Superior temporal gyrus (tissue), 1 donor: ENCODE results near the gene TBX5.

Source experiments
- DNase-seq: peaks from one replicate; pipeline ENCODE4 v3.0.0-alpha.2; 2016; ENCODE audit errors: extremely low spot score

TBX5 gene

GRCh38 chr12:114406316-114406983, 506 bp upstream of the TBX5 start:
- no peak for DNase-seq

- DNase-seq = no peak
These were observed 922 bp downstream of the TBX5 start for GRCh38 chr12:114404926-114405518.

- no peak for DNase-seq
These were observed 1.6 kb downstream of the TBX5 start for GRCh38 chr12:114404083-114404925.

- DNase-seq = no peak
These were observed 2.3 kb downstream of the TBX5 start for GRCh38 chr12:114403690-114404066.

- no peak for DNase-seq
These were observed 2.8 kb downstream of the TBX5 start for GRCh38 chr12:114403011-114403689.

- no peak for DNase-seq
These were observed 3.7 kb downstream of the TBX5 start for GRCh38 chr12:114402084-114402717.

GRCh38 chr12:114401328-114402083, 4.4 kb downstream of the TBX5 start:
- no peak for DNase-seq

- no peak for DNase-seq
These were observed 5.0 kb downstream of the TBX5 start for GRCh38 chr12:114400925-114401324.

GRCh38 chr12:114400361-114400811, 5.6 kb downstream of the TBX5 start:
- DNase-seq = no peak

GRCh38 chr12:114399664-114400211, 6.2 kb downstream of the TBX5 start:
- DNase-seq = no peak

- no peak for DNase-seq
These were observed 7.7 kb downstream of the TBX5 start for GRCh38 chr12:114397978-114398881.

- no peak for DNase-seq
These were observed 8.8 kb downstream of the TBX5 start for GRCh38 chr12:114396869-114397719.

GRCh38 chr12:114396153-114396868, 9.6 kb downstream of the TBX5 start:
- DNase-seq = no peak

- DNase-seq = no peak
These were observed 10.2 kb downstream of the TBX5 start for GRCh38 chr12:114395755-114396152.

- no peak for DNase-seq
These were observed 10.7 kb downstream of the TBX5 start for GRCh38 chr12:114395233-114395632.

GRCh38 chr12:114393569-114393968, 12.4 kb downstream of the TBX5 start:
- DNase-seq = no peak

- DNase-seq = no peak
These were observed 13.0 kb downstream of the TBX5 start for GRCh38 chr12:114392909-114393308.

- no peak for DNase-seq
These were observed 14.9 kb downstream of the TBX5 start for GRCh38 chr12:114391088-114391487.
